Type B pancreatic cell (in vitro differentiated cells): ENCODE results near the gene MPZL1. TPM values are rescaled to one million over a fixed set of nuclear protein-coding genes. Genes with fewer than 3 reads are reported as not detected.

ENCODE experiments used
- DNase-seq: peaks from one replicate; pipeline ENCODE4 v3.0.0; 2021; ENCODE audit warnings: mixed read lengths; ENCODE audit not compliant: unreplicated experiment; ENCODE audit errors: extremely low spot score
- H3K27ac Mint-ChIP-seq: 2 replicates; pipeline ENCODE4 v1.8.0; 2021; ENCODE audit warnings: mild to moderate bottlenecking, mixed read lengths
- H3K27me3 Mint-ChIP-seq: 2 replicates; pipeline ENCODE4 v1.8.0; 2021; ENCODE audit warnings: mixed read lengths
- H3K36me3 Mint-ChIP-seq: 2 replicates; pipeline ENCODE4 v1.8.0; 2021; ENCODE audit warnings: mixed read lengths
- H3K4me1 Mint-ChIP-seq: one replicate; pipeline ENCODE4 v1.8.0; 2021; ENCODE audit warnings: mixed read lengths; ENCODE audit not compliant: unreplicated experiment
- H3K4me3 Mint-ChIP-seq: 2 replicates; pipeline ENCODE4 v1.8.0; 2021; ENCODE audit warnings: mild to moderate bottlenecking, mixed read lengths
- H3K9me3 Mint-ChIP-seq: 2 replicates; pipeline ENCODE4 v1.8.0; 2021; ENCODE audit warnings: mixed read lengths
- CTCF ChIP-seq: fragments of 200-600 bp; sonication (generic); conservative IDR thresholded peaks from 2 replicates; pipeline ENCODE4 v1.5.0; 2021; ENCODE audit warnings: antibody characterized with exemption, mild to moderate bottlenecking
- total RNA-seq: library from RNA; stranded (reverse); gene quantifications from 2 replicates; pipeline ENCODE4 v1.2.1, GENCODE V29; 2021; ENCODE audit warnings: low replicate concordance

The MPZL1 gene
- total RNA-seq, 1 donor from 2014 or later, result 103 TPM

GRCh38 chr1:167781558-167781957, 59.8 kb downstream of the MPZL1 start:
- peaks cover 67% of the 10 kb centered on the region for H3K36me3 Mint-ChIP-seq
- H3K4me1 Mint-ChIP-seq, result no peaks in the 10 kb centered on the region
- no peaks in the 10 kb centered on the region for H3K27me3 Mint-ChIP-seq
- H3K27ac Mint-ChIP-seq, result no peak overlapping the region
- H3K9me3 Mint-ChIP-seq, result peaks cover 11% of the 10 kb centered on the region
- TF ChIP-seq CTCF, result no peak
- no peak for DNase-seq
- no peak overlapping the region for H3K4me3 Mint-ChIP-seq

GRCh38 chr1:167782946-167783345, 61.2 kb downstream of the MPZL1 start:
- no peaks in the 10 kb centered on the region for H3K27me3 Mint-ChIP-seq
- H3K4me3 Mint-ChIP-seq, result no peak overlapping the region
- peaks cover 63% of the 10 kb centered on the region for H3K36me3 Mint-ChIP-seq
- H3K27ac Mint-ChIP-seq, result no peak overlapping the region
- peaks cover 11% of the 10 kb centered on the region for H3K9me3 Mint-ChIP-seq
- no peak for DNase-seq
- TF ChIP-seq CTCF, result no peak
- no peaks in the 10 kb centered on the region for H3K4me1 Mint-ChIP-seq

- no peak for TF ChIP-seq CTCF
- H3K4me3 Mint-ChIP-seq, result no peak overlapping the region
- no peaks in the 10 kb centered on the region for H3K4me1 Mint-ChIP-seq
- no peak for DNase-seq
- peaks cover 62% of the 10 kb centered on the region for H3K36me3 Mint-ChIP-seq
- no peaks in the 10 kb centered on the region for H3K27me3 Mint-ChIP-seq
- H3K27ac Mint-ChIP-seq, result no peak overlapping the region
- H3K9me3 Mint-ChIP-seq, result peaks cover 5% of the 10 kb centered on the region
These were observed 63.2 kb downstream of the MPZL1 start for GRCh38 chr1:167784876-167785550.

- H3K4me1 Mint-ChIP-seq, result peaks cover 1% of the 10 kb centered on the region
- no peak for TF ChIP-seq CTCF
- no peak overlapping the region for H3K27ac Mint-ChIP-seq
- H3K4me3 Mint-ChIP-seq, result no peak overlapping the region
- H3K9me3 Mint-ChIP-seq, result peaks cover 3% of the 10 kb centered on the region
- no peaks in the 10 kb centered on the region for H3K27me3 Mint-ChIP-seq
- no peak for DNase-seq
- peaks cover 55% of the 10 kb centered on the region for H3K36me3 Mint-ChIP-seq
These were observed 64.7 kb downstream of the MPZL1 start for GRCh38 chr1:167786502-167786901.

- Mint-ChIP-seq H3K9me3 (peaks cover 3% of the 10 kb centered on the region), H3K4me3 (no peak overlapping the region), H3K4me1 (peaks cover 8% of the 10 kb centered on the region), H3K36me3 (peaks cover 44% of the 10 kb centered on the region), H3K27me3 (no peaks in the 10 kb centered on the region), H3K27ac (no peak overlapping the region)
- TF ChIP-seq CTCF, result no peak
- no peak for DNase-seq
These were observed 67.7 kb downstream of the MPZL1 start for GRCh38 chr1:167789501-167789900.
